Left cardiac atrium (tissue), 4 donors: ENCODE measurements around the gene LYVE1. TPM values are rescaled to one million over a fixed set of nuclear protein-coding genes. Genes with fewer than 3 reads are reported as not detected.
A peak's percentile ranks its signal among the peaks of the same experiment; 100 is the strongest.

ENCODE experiments used
- ATAC-seq, 2 donors: fragments of 200-7000 bp; cut with Tn5 transposase; one replicate each; pipeline ENCODE4 v1.9.1; 2020; ENCODE audit warnings: mild to moderate bottlenecking in 2 of 2, moderate library complexity in 2 of 2
- DNase-seq: peaks from one replicate; pipeline ENCODE4 v3.0.0-alpha.2; 2020
- intact Hi-C, 2 donors: fragments of 100-400 bp; cut with DNase I; formaldehyde crosslinking; loops; one replicate each; pipeline versions ENCODE4 v1.14.1 to v1.15.1; 2022 to 2023
- long read RNA-seq: library from polyadenylated mRNA; unstranded; transcript quantifications from one replicate; pipeline ENCODE4 v2.0.0, GENCODE V29; 2021
- total RNA-seq, 2 donors: library from RNA; stranded (reverse); fragmentation: NEBNext Ultra II Directional; extraction: Animal tissue kit (Norgen Biotek cat#: 25700); gene quantifications; one replicate each; pipeline ENCODE4 v1.2.1, GENCODE V29; 2021
- donor health status: DM: no; HTN: yes; CAD: no.
- donor health status: DM: no; HTN: yes; CAD: no; lungs with severe emphysema.
- donor health status: DM: yes; HTN: yes; CAD: no.
- donor health status: Dilated cardiomyopathy.

LYVE1 gene, protein sequence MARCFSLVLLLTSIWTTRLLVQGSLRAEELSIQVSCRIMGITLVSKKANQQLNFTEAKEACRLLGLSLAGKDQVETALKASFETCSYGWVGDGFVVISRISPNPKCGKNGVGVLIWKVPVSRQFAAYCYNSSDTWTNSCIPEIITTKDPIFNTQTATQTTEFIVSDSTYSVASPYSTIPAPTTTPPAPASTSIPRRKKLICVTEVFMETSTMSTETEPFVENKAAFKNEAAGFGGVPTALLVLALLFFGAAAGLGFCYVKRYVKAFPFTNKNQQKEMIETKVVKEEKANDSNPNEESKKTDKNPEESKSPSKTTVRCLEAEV
- total RNA-seq = 100 to 1,000 TPM in 1 of 2 donors, 10 to 100 TPM in 1; 95.2 to 250 TPM
- long read RNA-seq, transcript LYVE1-201 (6 exons, 3,273 nt) = major isoform, 9 of 13 reads
- long read RNA-seq, partial matches to known transcripts = 2 of 13 reads
- long read RNA-seq, other reads (novel, unspliced or antisense) = 2 of 13 reads

- DNase-seq (peak; percentile 33), ATAC-seq (peak; percentile 54 to 84)
- intact Hi-C loops = no loop called here
These were observed at the start of gene LYVE1 for GRCh38 chr11:10568486-10568941. Gene LYVE1, minus strand, starts transcription at chr11:10568665. Its CDS starts 133 bp downstream, at chr11:10568532.

DNA sequence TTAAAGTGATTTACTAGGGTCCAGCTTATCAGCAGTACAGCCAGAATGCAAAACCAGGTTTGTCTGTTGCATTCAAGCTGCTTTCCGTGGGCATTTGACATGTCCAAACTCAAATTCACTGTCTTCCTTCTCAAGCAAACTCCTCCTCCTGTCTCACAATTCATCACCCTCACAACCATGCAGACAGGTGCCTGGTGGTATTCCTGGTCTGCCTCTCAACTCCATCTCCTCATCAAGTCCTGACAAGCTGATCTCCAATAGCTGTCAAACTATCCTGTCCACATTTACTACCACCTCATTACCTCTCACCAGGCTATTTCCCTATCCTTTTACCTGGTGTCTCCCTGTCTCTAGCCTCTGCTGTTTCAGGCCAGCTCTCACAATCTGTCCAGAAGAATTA lies 49.1 kb upstream of the LYVE1 start:
- ATAC-seq (no peak), DNase-seq (no peak)
- intact Hi-C loops = no loop called here

DNA sequence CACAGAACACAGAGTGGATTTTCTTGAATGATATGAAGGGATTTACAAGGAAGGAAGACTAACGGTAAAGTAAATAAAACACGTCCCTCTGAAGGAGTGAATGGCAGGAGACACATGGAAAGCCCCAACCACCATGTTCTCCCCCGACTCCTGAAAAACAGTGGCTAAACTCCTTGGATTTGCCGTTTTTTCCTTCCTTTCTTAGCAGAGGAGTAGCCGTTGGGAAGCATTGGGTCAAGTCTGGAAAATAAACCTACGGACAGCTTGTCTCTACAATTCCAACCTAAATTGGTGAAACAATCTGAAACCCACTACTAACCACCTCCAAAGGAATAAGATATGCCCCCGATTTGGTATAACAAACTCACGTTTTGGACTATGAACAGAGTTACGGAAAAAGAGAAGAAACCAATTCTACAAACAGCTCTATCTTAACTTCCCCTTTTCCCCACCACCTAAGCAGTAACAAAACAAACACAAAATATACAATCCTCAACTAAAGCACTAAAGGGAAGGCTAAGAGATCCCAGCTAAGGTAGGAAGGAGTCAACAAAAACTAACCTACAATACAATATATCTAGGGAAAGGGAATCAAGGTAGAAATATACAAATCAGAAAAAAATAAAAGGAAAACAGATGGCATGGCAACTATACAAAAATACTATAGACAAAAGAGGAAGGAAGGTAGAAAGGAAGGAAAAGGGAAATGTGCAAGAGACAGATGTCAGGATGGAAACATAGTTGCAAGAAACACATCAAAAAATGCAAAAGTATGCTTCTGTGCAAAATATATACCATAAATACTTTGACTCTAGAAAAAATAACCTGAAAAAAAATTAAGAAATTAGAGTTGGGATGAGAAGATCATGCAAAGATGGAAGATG lies 43.8 kb upstream of the LYVE1 start:
- ATAC-seq = no peak
- no peak for DNase-seq
- intact Hi-C loops = no loop called here

- intact Hi-C loops = no loop called here
- DNase-seq (no peak), ATAC-seq (no peak)
These were observed 41.2 kb upstream of the LYVE1 start for GRCh38 chr11:10609636-10610035.

DNA sequence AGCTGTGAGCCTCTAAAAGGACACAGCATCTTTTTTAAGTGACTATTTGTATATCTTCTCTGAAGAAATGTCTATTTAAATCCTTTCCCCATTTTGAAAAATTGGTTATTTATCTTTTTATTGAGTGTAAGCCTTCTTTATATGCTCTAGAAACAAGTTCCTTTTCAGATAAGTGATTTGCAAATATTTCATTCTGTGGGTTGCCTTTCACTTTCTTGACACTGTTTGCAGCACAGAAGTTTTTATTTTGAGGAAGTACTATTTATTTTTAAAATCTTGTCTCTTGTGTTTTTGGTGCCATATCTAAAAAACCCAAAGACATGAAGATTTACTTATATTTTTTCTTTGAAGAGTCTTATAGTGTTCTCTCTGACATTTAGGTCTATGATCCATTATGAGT lies 40.1 kb upstream of the LYVE1 start:
- ATAC-seq = no peak
- intact Hi-C loops = no loop called here
- DNase-seq = no peak

- no peak for ATAC-seq
- intact Hi-C loops = no loop called here
- DNase-seq = no peak
These were observed 39.1 kb upstream of the LYVE1 start for GRCh38 chr11:10607462-10608132.

- ATAC-seq = peak in 1 of 2 donors; percentile 35
- no peak for DNase-seq
- intact Hi-C loops = no loop called here
These were observed 38.2 kb upstream of the LYVE1 start for GRCh38 chr11:10606536-10607208.

GRCh38 chr11:10605941-10606381 lies 37.5 kb upstream of the LYVE1 start:
- DNase-seq = peak; percentile 70
- peak; percentile 70 to 74 for ATAC-seq
- intact Hi-C loops = no loop called here

GRCh38 chr11:10604798-10605197 lies 36.3 kb upstream of the LYVE1 start:
- ATAC-seq (no peak), DNase-seq (no peak)
- intact Hi-C loops = no loop called here

DNA sequence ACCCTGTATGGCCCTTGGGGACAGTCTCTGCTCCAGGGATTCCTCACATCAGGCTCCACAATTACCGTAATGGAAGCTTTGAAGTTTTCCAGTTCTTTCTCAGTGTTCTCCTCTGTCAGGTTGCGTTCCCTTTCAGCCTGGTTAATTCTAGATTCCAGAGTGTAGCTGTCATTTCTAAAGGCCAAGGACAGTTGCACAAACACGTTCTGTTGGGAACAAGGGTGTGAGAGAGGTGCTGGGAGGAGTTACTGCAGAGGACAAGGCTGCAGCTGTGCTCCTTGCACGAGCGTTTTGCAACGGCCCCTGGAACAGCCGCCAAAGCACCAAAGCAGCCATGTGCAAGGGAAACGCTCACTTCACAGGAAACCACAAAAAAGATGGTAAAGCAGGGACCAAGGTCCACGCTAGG lies 35.9 kb upstream of the LYVE1 start:
- DNase-seq (peak; percentile 61), ATAC-seq (peak; percentile 50 to 72)
- intact Hi-C loops = no loop called here

GRCh38 chr11:10603721-10604297 lies 35.3 kb upstream of the LYVE1 start:
- no peak for ATAC-seq
- DNase-seq = no peak
- intact Hi-C loops = no loop called here

DNA sequence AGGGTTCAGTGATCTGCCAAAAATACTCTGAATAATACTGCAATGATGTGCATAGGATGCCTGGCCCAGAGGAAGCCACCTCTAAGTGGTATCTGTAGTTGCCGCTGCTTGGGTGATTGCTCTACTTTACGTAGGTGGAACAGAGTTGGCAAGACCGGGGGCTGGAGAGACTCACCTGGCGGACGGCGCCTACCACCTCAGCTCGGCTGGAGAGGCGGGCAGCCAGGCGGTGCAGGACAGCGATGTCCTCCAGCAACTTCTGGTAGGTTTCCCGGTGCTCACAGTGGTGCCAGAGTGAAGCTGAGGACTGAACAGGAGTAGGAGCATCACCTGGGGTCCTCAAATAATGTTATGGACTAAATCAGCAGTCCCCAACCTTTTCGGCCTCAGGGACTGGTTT lies 34.5 kb upstream of the LYVE1 start:
- DNase-seq (no peak), ATAC-seq (no peak)
- intact Hi-C loops = no loop called here

- DNase-seq (no peak), ATAC-seq (no peak)
- intact Hi-C loops = no loop called here
These were observed 33.9 kb upstream of the LYVE1 start for GRCh38 chr11:10602366-10602765.

- DNase-seq (peak; percentile 44), ATAC-seq (peak in 1 of 2 donors; percentile 67)
- intact Hi-C loops = no loop called here
These were observed 33.4 kb upstream of the LYVE1 start for GRCh38 chr11:10601837-10602236.

DNA sequence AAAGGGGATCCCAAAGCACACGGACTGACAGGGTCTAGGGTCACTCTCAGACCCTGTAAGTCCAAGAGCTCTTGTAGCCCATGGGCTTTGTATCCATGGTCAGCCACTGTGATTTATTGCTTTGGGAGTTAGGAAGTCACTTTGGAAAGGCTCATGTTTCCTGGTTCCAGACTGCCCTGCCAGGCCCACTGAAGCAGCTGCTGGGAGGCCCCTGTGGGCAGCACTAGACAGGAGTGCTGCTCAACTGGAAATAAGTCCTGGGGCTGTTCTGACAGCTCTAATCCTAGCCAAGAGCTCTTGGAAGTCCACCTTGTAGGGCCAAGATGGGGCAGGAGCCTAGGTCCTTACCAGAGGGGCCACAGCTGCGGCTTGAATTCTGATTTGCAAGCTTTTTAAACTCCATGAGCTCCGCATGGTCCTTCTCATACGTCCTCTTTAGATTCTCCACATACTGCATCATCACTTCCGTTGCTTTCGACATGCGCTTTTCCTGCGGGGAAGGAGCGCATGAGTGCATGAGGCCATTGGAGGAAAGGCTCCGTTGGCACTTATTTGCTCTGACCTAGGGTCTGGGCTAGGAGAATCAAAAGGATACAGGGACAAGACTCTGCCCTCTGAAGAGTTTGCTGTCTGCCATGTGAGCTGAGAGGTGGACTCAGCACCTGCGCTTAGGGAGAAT lies 32.2 kb upstream of the LYVE1 start:
- DNase-seq (no peak), ATAC-seq (no peak)
- intact Hi-C loops = no loop called here

DNA sequence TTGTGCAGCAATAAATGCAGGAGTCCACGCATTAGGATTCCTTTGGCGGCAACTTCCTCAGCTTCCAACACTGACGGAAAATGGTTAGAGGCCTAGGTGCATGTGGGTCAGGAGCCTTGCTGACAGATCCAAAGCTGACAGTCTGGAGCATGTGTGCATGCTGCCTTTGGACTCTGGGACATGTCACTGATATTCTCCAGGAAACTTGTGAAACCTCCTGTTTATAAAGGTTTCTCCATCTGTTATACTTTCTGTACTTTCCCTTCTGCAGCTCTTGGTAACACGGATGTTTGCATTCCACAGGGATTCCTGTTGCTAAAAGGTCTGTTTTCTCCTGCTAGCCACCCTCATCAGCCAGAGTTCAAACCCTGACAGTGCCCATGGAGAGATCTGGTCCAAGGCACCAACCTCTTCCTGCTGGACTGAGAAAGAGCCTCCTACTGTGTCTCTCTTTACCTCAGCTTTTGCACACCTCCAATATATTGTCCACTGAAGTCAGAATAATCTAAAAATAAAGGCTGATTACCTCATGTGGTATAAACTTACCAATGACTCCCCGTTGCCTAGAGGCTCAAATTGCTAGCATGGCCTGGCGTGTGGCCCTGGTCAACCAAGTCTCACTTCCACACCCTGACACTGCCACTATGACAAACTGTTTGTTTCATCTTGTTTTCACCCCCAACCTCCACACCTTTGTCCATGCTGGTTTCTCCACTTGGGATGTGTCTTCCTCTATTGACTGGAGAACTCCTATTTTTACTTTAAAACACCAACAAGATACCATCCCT lies 31.1 kb upstream of the LYVE1 start:
- intact Hi-C loops = no loop called here
- DNase-seq (no peak), ATAC-seq (no peak)

DNA sequence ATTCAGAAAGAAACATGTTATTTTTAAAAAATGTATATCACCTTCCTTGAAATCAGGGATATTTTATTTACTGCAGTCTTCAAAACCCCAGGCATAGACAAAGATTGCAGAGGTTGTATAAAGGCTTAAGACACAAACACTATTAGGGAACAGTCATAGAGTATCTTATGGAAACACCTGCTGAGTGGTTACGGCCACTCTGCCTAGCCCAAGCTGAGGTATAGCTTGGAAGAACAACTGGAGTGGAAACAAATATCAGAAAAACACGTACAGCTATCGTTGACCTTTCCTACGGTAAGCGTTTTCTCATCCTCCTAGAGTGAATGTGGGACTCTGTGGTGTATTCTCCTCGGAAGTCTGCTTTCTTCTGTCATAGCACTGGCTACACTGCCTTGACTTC lies 30.4 kb upstream of the LYVE1 start:
- DNase-seq = no peak
- intact Hi-C loops = no loop called here
- ATAC-seq = no peak
